LHCN-M2 (cell line): Measurements from ENCODE around the gene TECPR2. TPM values are rescaled to one million over a fixed set of nuclear protein-coding genes. Genes with fewer than 3 reads are reported as not detected.

Experiments
- DNase-seq: peaks from one replicate; pipeline ENCODE4 v3.0.0-alpha.2; 2012; ENCODE audit warnings: low read depth
- total RNA-seq: library from RNA; depleted of rRNA; stranded (reverse); fragments of >200 nt; gene quantifications from 2 replicates; pipeline ENCODE4 v1.2.3, GENCODE V29; 2014

TECPR2 gene
- total RNA-seq, 1 experiment from 2014 or later: 20.4 TPM

- no peak for DNase-seq
Observed at GRCh38 chr14:102495491-102496330, 133.0 kb downstream of the TECPR2 start.

- DNase-seq: no peak
Observed at GRCh38 chr14:102496331-102496691, 133.6 kb downstream of the TECPR2 start.

GRCh38 chr14:102496958-102497744 is 134.4 kb downstream of the TECPR2 start:
- DNase-seq: no peak

- no peak for DNase-seq
Observed at GRCh38 chr14:102497998-102498677, 135.4 kb downstream of the TECPR2 start.

- no peak for DNase-seq
Observed at GRCh38 chr14:102498678-102499265, 136.0 kb downstream of the TECPR2 start.

- no peak for DNase-seq
Observed at GRCh38 chr14:102499401-102500157, 136.8 kb downstream of the TECPR2 start.

- DNase-seq: peak; percentile 62
Observed at GRCh38 chr14:102500158-102500662, 137.5 kb downstream of the TECPR2 start.

- no peak for DNase-seq
Observed at GRCh38 chr14:102500713-102501112, 138.0 kb downstream of the TECPR2 start.

GRCh38 chr14:102501751-102502315 is 139.1 kb downstream of the TECPR2 start:
- no peak for DNase-seq

- DNase-seq: no peak
Observed at GRCh38 chr14:102502571-102502970, 139.8 kb downstream of the TECPR2 start.

- DNase-seq: no peak
Observed at GRCh38 chr14:102503641-102504327, 141.0 kb downstream of the TECPR2 start.

GRCh38 chr14:102504328-102504999 is 141.7 kb downstream of the TECPR2 start:
- DNase-seq: no peak

- DNase-seq: no peak
Observed at GRCh38 chr14:102505000-102505619, 142.4 kb downstream of the TECPR2 start.

- no peak for DNase-seq
Observed at GRCh38 chr14:102505775-102506625, 143.3 kb downstream of the TECPR2 start.

- no peak for DNase-seq
Observed at GRCh38 chr14:102506626-102506925, 143.8 kb downstream of the TECPR2 start.

GRCh38 chr14:102507081-102507856 is 144.5 kb downstream of the TECPR2 start:
- DNase-seq: no peak

- no peak for DNase-seq
Observed at GRCh38 chr14:102507857-102508312, 145.1 kb downstream of the TECPR2 start.
